Ascending aorta (tissue), 2 donors: Measurements from ENCODE around the gene CDC14A. TPM values are rescaled to one million over a fixed set of nuclear protein-coding genes. Genes with fewer than 3 reads are reported as not detected.

Experiments used
- DNase-seq, 2 donors: peaks; one replicate each; pipeline ENCODE4 v3.0.0-alpha.2; 2019; ENCODE audit warnings: low spot score in 2 of 2
- H3K27ac ChIP-seq, 2 donors: fragments of 200-600 bp; sonication (generic); one replicate each; pipeline ENCODE4 v1.5.1; 2016 to 2017; ENCODE audit warnings: mild to moderate bottlenecking in 1 of 2
- H3K27me3 ChIP-seq: fragments of 200-600 bp; sonication (generic); one replicate; pipeline ENCODE4 v1.5.1; 2017
- H3K36me3 ChIP-seq, 2 donors: fragments of 200-600 bp; sonication (generic); one replicate each; pipeline ENCODE4 v1.5.1; 2016
- H3K4me1 ChIP-seq, 2 donors: fragments of 200-600 bp; sonication (generic); one replicate each; pipeline ENCODE4 v1.5.1; 2016 to 2017; ENCODE audit warnings: mild to moderate bottlenecking in 1 of 2
- H3K4me3 ChIP-seq, 2 donors: fragments of 200-600 bp; sonication (generic); one replicate each; pipeline ENCODE4 v1.5.1; 2016 to 2017; ENCODE audit warnings: mild to moderate bottlenecking in 1 of 2
- H3K9me3 ChIP-seq, 2 donors: fragments of 200-600 bp; sonication (generic); one replicate each; pipeline ENCODE4 v1.5.1; 2016
- intact Hi-C: fragments of 100-400 bp; cut with DNase I; formaldehyde crosslinking; loops from one replicate; pipeline ENCODE4 v1.15.1; 2023
- total RNA-seq: library from RNA; depleted of rRNA; stranded (reverse); fragments of >200 nt; gene quantifications from one replicate; pipeline ENCODE4 v1.1.0, GENCODE V29; 2016
- TF ChIP-seq, protein P1 (sequence below), 3 experiments: fragments of 200-600 bp in 2 of 3; fragments of 450-650 bp in 1 of 3; sonication (generic) in 2 of 3; IDR thresholded peaks; one replicate each; pipeline ENCODE4 v1.5.1; 2016 to 2019; ENCODE audit warnings: antibody characterized with exemption in 3 of 3, mild to moderate bottlenecking in 1 of 3, moderate library complexity in 1 of 3

Gene CDC14A
- total RNA-seq, 1 donor from 2014 or later, result 2.0 TPM

DNA sequence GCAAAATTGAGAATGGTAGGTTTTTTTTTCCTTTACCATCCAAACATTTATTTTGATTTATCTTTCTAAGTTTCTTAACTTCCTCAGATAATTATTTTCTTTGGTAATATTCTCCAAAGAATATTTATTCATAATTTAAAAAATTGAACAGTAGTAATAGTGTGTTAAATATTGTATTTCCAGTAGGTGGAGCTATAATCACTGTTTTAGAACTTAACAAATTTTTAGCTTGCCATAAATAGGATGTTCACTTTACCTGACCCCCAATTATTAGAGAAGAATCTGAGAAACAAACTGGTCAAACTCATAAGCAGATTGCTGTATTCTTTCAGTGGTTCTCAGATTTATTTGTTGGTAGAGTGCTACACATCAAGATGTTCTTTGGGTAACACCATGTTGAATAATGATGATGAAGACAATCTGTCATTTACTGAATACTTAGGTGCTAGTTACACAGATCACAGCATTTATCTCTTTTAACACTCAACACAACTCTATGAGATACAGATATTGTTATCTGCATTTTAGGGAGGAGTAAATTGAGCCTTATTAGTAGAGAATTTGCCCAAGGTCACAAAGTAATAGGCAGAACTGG lies 103.3 kb downstream of the CDC14A start:
- Histone ChIP-seq H3K27ac (no peak overlapping the region), H3K9me3 (no peaks in the 10 kb centered on the region), H3K27me3 (no peaks in the 10 kb centered on the region), H3K4me1 (no peaks in the 10 kb centered on the region), H3K4me3 (no peak overlapping the region), H3K36me3 (no peaks in the 10 kb centered on the region)
- DNase-seq, result no peak
- TF ChIP-seq, protein P1, sequence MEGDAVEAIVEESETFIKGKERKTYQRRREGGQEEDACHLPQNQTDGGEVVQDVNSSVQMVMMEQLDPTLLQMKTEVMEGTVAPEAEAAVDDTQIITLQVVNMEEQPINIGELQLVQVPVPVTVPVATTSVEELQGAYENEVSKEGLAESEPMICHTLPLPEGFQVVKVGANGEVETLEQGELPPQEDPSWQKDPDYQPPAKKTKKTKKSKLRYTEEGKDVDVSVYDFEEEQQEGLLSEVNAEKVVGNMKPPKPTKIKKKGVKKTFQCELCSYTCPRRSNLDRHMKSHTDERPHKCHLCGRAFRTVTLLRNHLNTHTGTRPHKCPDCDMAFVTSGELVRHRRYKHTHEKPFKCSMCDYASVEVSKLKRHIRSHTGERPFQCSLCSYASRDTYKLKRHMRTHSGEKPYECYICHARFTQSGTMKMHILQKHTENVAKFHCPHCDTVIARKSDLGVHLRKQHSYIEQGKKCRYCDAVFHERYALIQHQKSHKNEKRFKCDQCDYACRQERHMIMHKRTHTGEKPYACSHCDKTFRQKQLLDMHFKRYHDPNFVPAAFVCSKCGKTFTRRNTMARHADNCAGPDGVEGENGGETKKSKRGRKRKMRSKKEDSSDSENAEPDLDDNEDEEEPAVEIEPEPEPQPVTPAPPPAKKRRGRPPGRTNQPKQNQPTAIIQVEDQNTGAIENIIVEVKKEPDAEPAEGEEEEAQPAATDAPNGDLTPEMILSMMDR (IDR thresholded peaks at IDR 0.05), result peak; percentile 11 to 50 (median 48)
- intact Hi-C loops, result loop anchor here (5.0 kb wide), 2 partner anchors 418 to 648 kb away; a partner anchor contains a TSS

DNA sequence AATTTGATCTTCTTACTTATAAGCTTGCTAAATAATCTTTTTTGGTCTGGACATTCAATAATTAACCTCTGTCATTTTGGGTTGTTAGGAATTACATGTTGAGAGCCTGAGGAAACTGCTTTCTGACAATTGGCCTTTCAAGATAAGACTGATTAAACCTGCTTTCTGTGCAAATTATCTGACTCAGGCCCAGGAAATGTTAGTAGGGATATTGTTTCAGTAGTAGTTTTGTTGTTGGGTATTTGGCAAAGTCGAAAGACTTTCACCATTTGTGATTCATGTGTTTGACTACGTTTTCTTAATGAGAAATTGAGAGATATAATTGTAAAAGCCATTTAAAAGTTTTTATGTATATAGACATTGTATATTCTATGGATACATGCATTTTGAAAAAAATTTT lies 104.6 kb downstream of the CDC14A start:
- H3K27me3 ChIP-seq, result no peaks in the 10 kb centered on the region
- TF ChIP-seq, protein P1 (IDR thresholded peaks at IDR 0.05), result no peak
- no peaks in the 10 kb centered on the region for H3K4me1 ChIP-seq
- H3K4me3 ChIP-seq, result no peak overlapping the region
- DNase-seq, result no peak
- no peaks in the 10 kb centered on the region for H3K9me3 ChIP-seq
- H3K36me3 ChIP-seq, result no peaks in the 10 kb centered on the region
- intact Hi-C loops, result loop anchor here (5.0 kb wide), 2 partner anchors 420 to 650 kb away; a partner anchor contains a TSS
- H3K27ac ChIP-seq, result no peak overlapping the region

DNA sequence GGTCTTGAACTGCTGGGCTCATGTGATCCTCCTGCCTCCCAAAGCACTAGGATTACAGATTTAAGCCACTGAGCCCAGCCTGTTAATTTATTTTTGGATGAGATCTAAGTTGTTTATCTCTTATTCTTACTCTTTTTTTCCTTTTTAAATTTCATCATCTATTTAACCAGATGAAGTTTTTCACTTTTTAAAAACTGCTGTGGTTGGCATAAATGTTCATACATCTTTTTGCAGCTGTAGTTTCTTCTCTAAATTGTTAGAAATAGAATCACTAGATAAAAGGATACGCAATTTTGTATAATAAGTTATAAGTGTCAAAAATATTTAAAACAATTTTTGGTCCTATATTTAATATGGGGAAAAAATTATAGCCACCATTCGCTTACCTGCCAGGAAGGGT lies 105.4 kb downstream of the CDC14A start:
- intact Hi-C loops, result loop anchor here (2.0 to 5.0 kb wide), 3 partner anchors 325 to 650 kb away; partner anchors contain the start of genes SASS6 and TRMT13

GRCh38 chr1:100458661-100459357 lies 106.5 kb downstream of the CDC14A start:
- DNase-seq, result no peak
- no peak overlapping the region for H3K27ac ChIP-seq
- TF ChIP-seq, protein P1 (IDR thresholded peaks at IDR 0.05), result no peak
- no peaks in the 10 kb centered on the region for H3K36me3 ChIP-seq
- no peak overlapping the region for H3K4me3 ChIP-seq
- H3K4me1 ChIP-seq, result no peaks in the 10 kb centered on the region
- H3K9me3 ChIP-seq, result no peaks in the 10 kb centered on the region
- no peaks in the 10 kb centered on the region for H3K27me3 ChIP-seq
- intact Hi-C loops, result loop anchor here (2.0 to 5.0 kb wide), 3 partner anchors 326 to 652 kb away; partner anchors contain the start of genes SASS6 and TRMT13

More for the DNA sequence above, 105.4 kb downstream of the CDC14A start:
- TF ChIP-seq, protein P1 (IDR thresholded peaks at IDR 0.05), result no peak
- Histone ChIP-seq H3K27me3 (no peaks in the 10 kb centered on the region), H3K4me3 (no peak overlapping the region), H3K36me3 (no peaks in the 10 kb centered on the region), H3K27ac (no peak overlapping the region), H3K9me3 (no peaks in the 10 kb centered on the region), H3K4me1 (no peaks in the 10 kb centered on the region)
- no peak for DNase-seq

DNA sequence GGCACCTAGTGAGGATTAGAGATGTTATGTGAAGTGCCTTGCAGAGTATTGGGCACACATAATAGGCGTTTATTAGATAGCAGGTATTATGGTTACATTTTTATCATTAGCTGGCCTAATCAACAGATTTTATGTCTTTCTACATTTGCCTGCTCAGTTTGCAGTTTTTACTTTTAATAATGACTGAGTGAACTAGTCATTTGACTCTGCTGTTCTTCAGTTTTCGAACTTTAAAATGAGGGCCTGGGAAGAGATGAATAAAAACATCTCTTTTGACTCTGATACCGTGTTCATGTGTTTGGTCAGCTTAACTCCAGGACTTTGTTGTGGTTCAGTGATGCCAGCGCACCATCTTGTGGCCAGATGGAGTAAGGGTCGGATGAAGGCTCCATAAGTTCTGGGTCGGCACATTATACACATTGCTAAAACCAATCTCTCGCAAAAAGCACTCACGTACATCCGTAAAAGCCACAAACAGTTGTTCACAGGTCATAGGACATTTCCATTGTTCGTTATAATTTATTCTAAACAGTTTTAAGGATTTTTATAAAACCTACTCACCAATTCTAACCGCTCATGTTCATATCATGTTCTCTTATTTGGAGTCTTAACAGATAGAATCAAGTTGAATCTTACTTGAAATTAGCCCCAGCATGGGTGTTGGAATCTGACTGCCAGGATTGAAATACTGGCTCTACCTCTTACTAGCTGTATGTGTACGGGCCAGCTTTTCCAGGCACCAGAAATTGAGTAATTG lies 107.2 kb downstream of the CDC14A start:
- H3K9me3 ChIP-seq, result no peaks in the 10 kb centered on the region
- no peaks in the 10 kb centered on the region for H3K4me1 ChIP-seq
- no peaks in the 10 kb centered on the region for H3K36me3 ChIP-seq
- peak in 1 of 2 donors; percentile 83 for DNase-seq
- no peak overlapping the region for H3K4me3 ChIP-seq
- H3K27me3 ChIP-seq, result no peaks in the 10 kb centered on the region
- intact Hi-C loops, result loop anchor here (2.0 to 5.0 kb wide), 4 partner anchors 148 to 652 kb away; partner anchors contain the start of genes SASS6 and TRMT13
- no peak overlapping the region for H3K27ac ChIP-seq
- TF ChIP-seq, protein P1 (IDR thresholded peaks at IDR 0.05), result peak; percentile 60 to 84 (median 73)
